ENCODE measurements around the gene PDGFC. TPM values are rescaled to one million over a fixed set of nuclear protein-coding genes. Genes with fewer than 3 reads are reported as not detected.

PDGFC gene
- polyA plus RNA-seq, 1 donor from 2014 or later, result 3.8 TPM

- Histone ChIP-seq H4K20me1 (ENCODE audit: insufficient read depth) (no peaks in the 10 kb centered on the region), H3K36me3 (ENCODE audit: insufficient read depth, low read length) (no peaks in the 10 kb centered on the region)
Observed at GRCh38 chr4:156764846-156765245, 206.8 kb downstream of the PDGFC start.

GRCh38 chr4:156764145-156764544, 207.5 kb downstream of the PDGFC start:
- Histone ChIP-seq H3K4me3 (ENCODE audit: low read length) (no peak overlapping the region), H3K4me2 (ENCODE audit: low read length) (no peak overlapping the region), H3K36me3 (ENCODE audit: insufficient read depth, low read length) (no peaks in the 10 kb centered on the region), H3K9me3 (ENCODE audit: low read length) (no peaks in the 10 kb centered on the region), H3K9ac (ENCODE audit: low read length) (no peak overlapping the region), H3K27me3 (ENCODE audit: insufficient read depth, low read depth, low read length) (no peaks in the 10 kb centered on the region), H3K9me2 (ENCODE audit: insufficient read depth, low read length) (no peaks in the 10 kb centered on the region), H2AFZ (ENCODE audit: low read depth, low read length) (no peak overlapping the region), H3K27ac (ENCODE audit: low read length) (no peak overlapping the region), H4K20me1 (ENCODE audit: insufficient read depth) (no peaks in the 10 kb centered on the region), H3K79me2 (replicated peaks; ENCODE audit: insufficient read depth, low read length) (no peaks in the 10 kb centered on the region), H3F3A (ENCODE audit: insufficient read depth, low read length, poor library complexity, severe bottlenecking) (no peaks in the 10 kb centered on the region)
- TF ChIP-seq MXI1 (conservative IDR thresholded peaks at IDR 0.05; ENCODE audit: poor library complexity, severe bottlenecking), result no peak
- no peak for TF ChIP-seq SMC3 (conservative IDR thresholded peaks at IDR 0.05; ENCODE audit: poor library complexity)
- TF ChIP-seq EZH2 (IDR thresholded peaks at IDR 0.05; ENCODE audit: borderline replicate concordance, insufficient read depth, low read length, poor library complexity, severe bottlenecking), result no peak
- TF ChIP-seq RAD21 (conservative IDR thresholded peaks at IDR 0.05), result no peak
- TF ChIP-seq EP300 (conservative IDR thresholded peaks at IDR 0.05; ENCODE audit: poor library complexity, severe bottlenecking), result no peak
- TF ChIP-seq POLR2AphosphoS5 (IDR thresholded peaks at IDR 0.05), result no peak
- no peak for TF ChIP-seq TAF1 (IDR thresholded peaks at IDR 0.05; ENCODE audit: low read depth)

More at GRCh38 chr4:156764846-156765245, 206.8 kb downstream of the PDGFC start:
- Histone ChIP-seq H3K9me2 (ENCODE audit: insufficient read depth, low read length) (no peaks in the 10 kb centered on the region), H3K79me2 (replicated peaks; ENCODE audit: insufficient read depth, low read length) (no peaks in the 10 kb centered on the region), H3K27ac (ENCODE audit: low read length) (no peak overlapping the region), H3K4me2 (ENCODE audit: low read length) (no peak overlapping the region), H3K9ac (ENCODE audit: low read length) (no peak overlapping the region), H3F3A (ENCODE audit: insufficient read depth, low read length, poor library complexity, severe bottlenecking) (no peaks in the 10 kb centered on the region), H3K9me3 (ENCODE audit: low read length) (no peaks in the 10 kb centered on the region), H3K27me3 (ENCODE audit: insufficient read depth, low read depth, low read length) (no peaks in the 10 kb centered on the region), H2AFZ (ENCODE audit: low read depth, low read length) (no peak overlapping the region), H3K4me3 (ENCODE audit: low read length) (no peak overlapping the region)
- TF ChIP-seq MXI1 (conservative IDR thresholded peaks at IDR 0.05; ENCODE audit: poor library complexity, severe bottlenecking) (no peak), RAD21 (conservative IDR thresholded peaks at IDR 0.05) (no peak), EP300 (conservative IDR thresholded peaks at IDR 0.05; ENCODE audit: poor library complexity, severe bottlenecking) (no peak), TAF1 (IDR thresholded peaks at IDR 0.05; ENCODE audit: low read depth) (no peak), POLR2AphosphoS5 (IDR thresholded peaks at IDR 0.05) (no peak), REST (IDR thresholded peaks at IDR 0.05; ENCODE audit: borderline replicate concordance) (no peak)

- TF ChIP-seq EZH2 (IDR thresholded peaks at IDR 0.05; ENCODE audit: borderline replicate concordance, insufficient read depth, low read length, poor library complexity, severe bottlenecking) (no peak), CTCF (IDR thresholded peaks at IDR 0.05; ENCODE audit: poor library complexity, severe bottlenecking) (no peak), POLR2AphosphoS5 (IDR thresholded peaks at IDR 0.05) (no peak), SMC3 (conservative IDR thresholded peaks at IDR 0.05; ENCODE audit: poor library complexity) (no peak), MXI1 (conservative IDR thresholded peaks at IDR 0.05; ENCODE audit: poor library complexity, severe bottlenecking) (no peak), EP300 (conservative IDR thresholded peaks at IDR 0.05; ENCODE audit: poor library complexity, severe bottlenecking) (no peak), REST (IDR thresholded peaks at IDR 0.05; ENCODE audit: borderline replicate concordance) (no peak), RAD21 (conservative IDR thresholded peaks at IDR 0.05) (no peak), TAF1 (IDR thresholded peaks at IDR 0.05; ENCODE audit: low read depth) (no peak)
- no peaks in the 10 kb centered on the region for H3K27me3 ChIP-seq (ENCODE audit: insufficient read depth, low read depth, low read length)
Observed at GRCh38 chr4:156763511-156763910, 208.1 kb downstream of the PDGFC start.

More at GRCh38 chr4:156763511-156763910, 208.1 kb downstream of the PDGFC start:
- Histone ChIP-seq H3K79me2 (replicated peaks; ENCODE audit: insufficient read depth, low read length) (no peaks in the 10 kb centered on the region), H3K36me3 (ENCODE audit: insufficient read depth, low read length) (no peaks in the 10 kb centered on the region), H3K27ac (ENCODE audit: low read length) (no peak overlapping the region), H3K4me3 (ENCODE audit: low read length) (no peak overlapping the region), H2AFZ (ENCODE audit: low read depth, low read length) (no peak overlapping the region), H3K4me2 (ENCODE audit: low read length) (no peak overlapping the region), H3K9ac (ENCODE audit: low read length) (no peak overlapping the region), H3K9me3 (ENCODE audit: low read length) (no peaks in the 10 kb centered on the region), H4K20me1 (ENCODE audit: insufficient read depth) (no peaks in the 10 kb centered on the region), H3F3A (ENCODE audit: insufficient read depth, low read length, poor library complexity, severe bottlenecking) (no peaks in the 10 kb centered on the region), H3K9me2 (ENCODE audit: insufficient read depth, low read length) (no peaks in the 10 kb centered on the region)
